Eye (tissue), 1 donor: Measurements from ENCODE around the gene BLTP2.
A peak's percentile ranks its signal among the peaks of the same experiment; 100 is the strongest.
"Not testable (repeated sequence)": the region's sequence is repeated elsewhere in the genome, so short reads cannot be mapped to it uniquely, and the experiment has no call there.

Experiments
- DNase-seq: peaks from one replicate; pipeline ENCODE4 v3.0.0-alpha.2; 2015

Gene BLTP2

DNA sequence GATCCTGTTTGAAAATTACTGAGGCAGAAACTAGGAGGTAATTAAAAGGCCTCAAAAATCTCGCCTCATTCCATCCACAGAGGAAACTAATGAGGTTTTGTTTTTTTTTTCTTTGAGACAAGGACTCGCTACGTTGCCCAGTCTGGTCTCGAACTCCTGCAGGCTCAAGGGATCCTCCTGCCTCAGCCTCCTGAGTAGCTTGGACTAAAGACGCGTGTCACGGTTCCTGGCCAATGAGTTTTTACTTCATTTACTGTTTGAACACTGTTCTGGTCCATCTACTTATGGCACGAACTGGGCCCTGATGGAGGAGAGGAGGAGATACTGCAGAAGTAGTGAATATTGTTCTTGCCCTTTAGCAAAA lies 600 bp upstream of the BLTP2 start:
- DNase-seq = no peak

DNA sequence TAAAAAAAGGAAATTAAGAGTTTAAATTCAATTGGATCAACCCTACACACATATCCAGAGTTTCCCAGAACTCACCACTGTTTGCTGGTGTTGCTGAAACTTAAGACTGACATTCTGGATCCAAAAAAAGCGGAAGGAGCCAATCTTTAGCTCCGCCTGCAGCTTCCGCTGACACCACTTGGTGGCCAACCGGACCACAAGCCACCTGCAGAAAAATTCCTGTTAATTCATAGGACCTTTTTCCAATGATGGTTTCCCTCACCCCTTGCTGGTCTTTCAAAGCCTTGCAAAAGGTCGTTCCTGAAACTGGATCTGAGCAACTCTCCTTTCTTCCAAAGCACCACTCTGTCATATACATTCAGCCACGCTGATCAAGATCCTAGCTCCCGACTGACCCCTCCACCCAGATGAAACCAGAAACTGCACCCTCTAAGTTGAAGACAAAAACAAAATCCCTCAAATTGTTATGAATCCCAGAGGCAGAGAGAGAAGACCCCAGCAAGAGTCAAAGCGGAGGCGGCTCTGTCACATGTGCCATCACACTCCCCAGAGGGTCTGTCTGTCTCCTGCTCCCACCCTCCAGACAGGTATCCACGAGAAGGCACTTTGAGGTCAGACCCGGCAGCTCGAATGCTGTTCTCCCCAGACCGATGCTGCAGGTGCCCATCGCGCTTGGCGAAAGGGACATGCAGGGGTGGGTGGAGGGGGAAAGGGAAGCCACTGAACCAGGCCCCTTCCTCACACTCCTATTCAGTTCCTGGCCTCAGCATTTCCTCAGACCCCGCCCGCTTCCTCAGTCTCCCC lies 773 bp downstream of the BLTP2 start:
- peak; percentile 51 for DNase-seq

DNA sequence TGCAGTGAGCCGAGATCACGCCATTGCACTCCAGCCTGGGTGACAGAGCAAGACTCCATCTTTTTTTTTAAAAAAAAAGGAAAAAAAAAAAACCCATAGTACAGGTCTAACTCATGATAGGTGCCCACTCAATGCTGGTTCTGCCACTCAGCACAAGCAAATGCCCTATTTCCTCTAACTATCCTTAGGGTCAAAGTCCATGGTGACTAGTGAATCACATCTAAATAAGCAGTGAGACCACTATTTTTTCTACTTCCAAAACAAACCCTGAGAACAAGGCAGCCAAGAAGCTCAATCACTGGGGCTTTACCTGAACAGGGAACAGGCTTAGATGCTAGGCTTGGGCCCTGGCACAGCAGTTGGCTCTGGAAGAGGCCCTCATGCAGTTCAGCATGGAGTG lies 3.4 kb downstream of the BLTP2 start:
- no peak for DNase-seq

DNA sequence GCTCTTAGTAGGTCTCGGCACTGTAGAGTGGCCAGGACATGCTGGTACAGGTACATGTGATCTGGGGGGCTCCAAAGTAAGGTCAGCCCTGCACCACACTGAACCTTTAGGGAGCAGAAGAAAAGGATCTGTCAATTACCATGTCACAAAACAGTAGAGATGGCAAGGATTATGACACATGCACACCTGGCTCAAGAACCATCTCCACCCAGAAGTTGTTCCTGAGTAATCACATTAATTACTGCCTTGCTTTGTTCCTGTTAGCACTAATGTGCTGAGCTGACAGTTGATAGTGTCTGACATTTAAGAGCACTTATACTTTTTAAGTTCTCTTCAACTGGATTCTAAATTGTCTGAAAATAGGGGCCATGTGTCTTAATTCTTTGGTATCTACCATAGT lies 9.5 kb downstream of the BLTP2 start:
- no peak for DNase-seq

DNA sequence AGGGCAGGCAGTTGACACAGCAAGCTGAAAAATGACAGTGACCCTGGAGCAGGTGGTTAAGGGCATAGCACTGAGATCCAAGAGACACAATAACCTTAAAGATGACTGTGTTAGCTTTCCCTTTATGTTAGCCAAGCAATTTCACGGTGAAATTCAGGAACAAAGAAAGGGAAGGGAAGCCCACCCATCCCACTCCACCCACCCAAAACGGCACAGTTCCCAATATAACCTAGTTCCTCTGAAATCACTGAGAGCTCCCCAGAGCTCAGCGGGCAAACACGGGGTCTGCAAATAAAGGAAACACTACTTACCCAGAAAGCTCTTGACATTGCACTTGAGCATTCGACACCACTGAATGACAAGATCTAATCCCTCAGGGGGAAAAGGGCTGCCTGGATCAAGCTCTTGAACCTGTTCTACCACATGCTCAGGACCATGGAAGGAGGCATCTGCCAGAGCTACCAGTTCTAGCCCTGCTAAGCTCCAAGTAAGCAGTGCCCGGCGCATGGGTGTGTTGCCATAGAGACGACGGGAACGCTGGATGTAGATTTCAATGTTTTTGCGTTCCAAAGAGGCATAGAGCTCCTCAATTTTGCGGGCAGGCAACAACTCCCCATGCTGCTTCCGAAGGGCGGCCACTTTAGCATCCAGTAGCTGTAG lies 10.6 kb downstream of the BLTP2 start:
- DNase-seq = no peak

DNA sequence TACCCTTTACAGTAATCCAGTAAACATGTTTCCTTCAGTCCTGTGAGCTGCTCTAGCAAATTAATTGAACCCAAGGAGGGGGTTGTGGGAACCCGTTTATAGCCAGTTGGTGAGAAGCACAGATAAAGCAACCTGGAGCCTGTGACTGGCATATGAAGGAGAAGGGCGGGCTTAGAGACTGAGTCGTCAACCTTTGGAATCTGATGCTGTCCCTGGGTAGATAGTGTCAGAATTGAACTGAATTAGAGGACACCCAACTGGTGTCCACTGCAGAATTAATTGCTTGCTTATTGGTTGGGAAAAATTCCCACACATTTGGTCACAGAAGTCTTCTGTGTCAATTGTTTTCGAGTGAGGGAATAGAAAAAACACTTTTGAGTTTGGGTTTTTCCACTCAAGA lies 18.1 kb downstream of the BLTP2 start:
- no peak for DNase-seq

DNA sequence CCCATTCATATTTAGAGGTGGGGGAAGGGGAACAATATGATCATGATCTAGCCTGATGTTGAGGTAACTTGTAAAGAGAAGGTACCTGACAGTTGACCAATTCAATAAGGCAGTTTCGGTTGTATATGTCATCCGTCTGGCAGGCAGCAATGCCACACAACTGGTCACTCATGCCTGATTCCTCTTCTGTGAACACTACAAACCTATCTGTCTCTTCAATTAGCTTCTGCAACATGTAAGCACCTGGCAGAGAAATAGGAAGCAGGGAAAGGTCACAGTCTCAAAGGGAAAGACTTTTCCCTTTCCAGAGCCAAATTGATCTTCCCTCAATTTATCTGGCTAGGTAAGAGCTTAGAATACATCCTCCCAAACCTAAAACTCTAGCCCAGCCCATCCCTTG lies 20.8 kb downstream of the BLTP2 start:
- no peak for DNase-seq

DNA sequence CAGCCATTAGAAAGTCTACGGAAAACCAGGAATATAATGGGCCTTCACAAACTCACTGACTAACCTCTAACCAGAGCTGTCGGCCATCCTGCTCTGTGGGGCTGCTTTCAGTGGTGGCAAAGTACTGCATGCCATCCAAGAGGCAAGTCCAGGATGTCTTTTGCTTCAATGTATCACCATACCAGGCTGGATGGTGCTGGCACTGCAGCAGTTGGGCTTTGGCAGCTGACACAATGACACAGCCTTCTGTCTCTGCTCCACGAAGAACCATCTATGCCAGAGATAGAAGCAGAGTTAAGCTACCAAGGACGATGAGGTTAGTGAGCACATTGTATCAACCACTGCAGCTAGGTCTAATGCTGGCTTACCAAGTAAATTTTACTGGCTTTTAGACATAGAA lies 21.3 kb downstream of the BLTP2 start:
- DNase-seq = no peak

DNA sequence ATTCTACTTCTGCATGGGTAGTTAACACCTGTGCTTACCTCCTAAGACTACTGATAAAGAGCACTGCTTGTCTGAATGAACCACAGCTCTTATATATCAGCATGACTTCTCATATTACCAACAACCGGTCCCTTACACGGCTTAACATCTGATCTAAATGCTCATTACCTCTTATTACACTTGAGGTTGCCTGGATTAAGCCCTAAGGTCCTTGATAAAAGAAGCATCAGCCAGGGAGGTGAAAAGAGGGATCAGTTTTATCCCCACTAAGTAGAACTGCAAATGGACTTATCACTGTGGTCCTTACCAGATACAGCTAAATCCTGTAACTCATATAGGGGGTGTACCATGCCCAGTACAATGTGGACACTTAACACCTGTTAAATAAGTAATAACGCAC lies 22.8 kb downstream of the BLTP2 start:
- DNase-seq = no peak

DNA sequence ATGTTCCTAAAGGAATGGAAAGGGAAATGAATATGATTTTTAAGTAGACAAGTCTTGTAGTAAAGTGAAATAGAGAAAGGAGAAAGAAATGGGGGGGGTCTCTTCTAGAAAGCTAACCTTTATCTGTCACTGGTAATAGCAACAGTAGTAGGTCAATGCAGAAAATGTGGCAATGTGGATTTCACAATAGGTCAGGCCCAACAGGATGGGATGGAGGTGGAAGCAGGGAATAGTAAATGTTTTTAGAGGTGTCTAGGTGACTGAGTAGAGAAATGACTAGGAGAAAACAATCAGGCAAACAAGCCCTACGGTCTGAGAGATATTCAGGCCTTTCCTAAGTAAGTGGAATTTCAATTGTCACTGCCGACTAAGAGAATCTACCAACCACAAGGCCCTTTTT lies 24.9 kb downstream of the BLTP2 start:
- DNase-seq = no peak

DNA sequence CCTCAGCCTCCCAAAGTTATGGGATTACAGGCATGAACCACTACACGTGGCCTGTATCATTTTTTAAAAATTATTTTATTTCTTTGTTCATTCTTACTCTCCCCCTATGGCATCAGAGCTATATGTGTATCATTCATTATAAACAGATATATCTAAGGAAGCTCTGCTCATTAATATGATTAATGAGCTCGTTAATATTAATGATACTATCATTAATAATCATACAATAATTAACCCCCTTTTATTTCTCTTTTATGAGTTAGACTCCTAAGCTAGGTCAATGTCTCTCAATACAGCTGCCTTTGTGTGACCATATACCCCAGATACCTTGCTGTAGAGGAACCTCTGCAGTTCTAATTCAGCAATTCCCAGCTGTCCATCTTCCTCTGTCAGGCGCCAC lies 26.5 kb downstream of the BLTP2 start:
- DNase-seq = no peak

DNA sequence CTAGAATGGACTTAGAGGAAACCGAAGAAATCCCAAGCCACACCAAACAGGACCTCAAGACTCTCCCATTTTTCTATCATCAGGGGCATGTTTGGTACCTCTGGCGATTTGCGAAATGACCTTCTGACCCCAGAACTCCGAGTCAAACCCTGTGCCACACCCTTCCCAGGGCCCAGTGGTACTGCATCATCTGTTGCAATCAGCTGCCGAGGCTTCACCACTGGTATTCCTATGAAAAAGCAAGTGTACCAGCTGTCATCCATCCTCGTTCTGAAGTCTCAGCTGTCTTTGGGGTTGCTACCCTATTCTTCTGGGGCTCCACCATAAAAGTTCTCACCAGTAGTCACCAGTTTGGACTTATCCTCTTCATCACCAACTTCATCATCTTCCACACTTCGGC lies 28.7 kb downstream of the BLTP2 start:
- DNase-seq = no peak

DNA sequence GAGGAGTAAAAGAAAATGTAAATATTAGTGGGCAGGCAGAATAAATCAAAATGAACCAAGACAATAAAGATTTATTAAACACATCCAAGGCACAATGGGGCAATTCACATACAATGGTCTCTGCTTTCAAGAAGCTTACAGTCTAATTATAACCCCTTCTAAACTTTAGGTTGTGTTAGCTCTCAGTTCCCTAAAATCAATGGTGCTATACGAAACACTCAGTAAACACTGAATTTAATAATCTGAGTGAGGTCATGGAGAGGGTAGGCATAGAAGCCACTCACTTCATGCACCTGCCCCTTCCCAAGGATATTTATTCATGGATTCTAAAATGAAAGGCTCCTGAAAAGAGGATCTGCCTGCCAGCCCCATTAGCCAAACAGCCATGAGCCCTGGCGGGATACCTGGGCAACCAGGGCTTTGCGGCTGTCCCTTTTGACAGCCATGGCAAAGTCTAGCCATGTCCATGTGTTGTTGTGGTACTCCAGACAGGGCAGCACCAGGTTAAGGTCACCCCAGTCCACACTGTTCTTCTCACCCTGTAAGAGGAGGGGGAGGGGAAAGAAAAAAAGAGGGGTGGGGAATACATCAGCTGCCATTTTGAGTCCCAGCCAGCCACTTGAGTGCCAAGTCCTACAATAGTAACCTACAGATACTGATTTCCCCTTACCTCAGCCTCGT lies 29.6 kb downstream of the BLTP2 start:
- DNase-seq = no peak

DNA sequence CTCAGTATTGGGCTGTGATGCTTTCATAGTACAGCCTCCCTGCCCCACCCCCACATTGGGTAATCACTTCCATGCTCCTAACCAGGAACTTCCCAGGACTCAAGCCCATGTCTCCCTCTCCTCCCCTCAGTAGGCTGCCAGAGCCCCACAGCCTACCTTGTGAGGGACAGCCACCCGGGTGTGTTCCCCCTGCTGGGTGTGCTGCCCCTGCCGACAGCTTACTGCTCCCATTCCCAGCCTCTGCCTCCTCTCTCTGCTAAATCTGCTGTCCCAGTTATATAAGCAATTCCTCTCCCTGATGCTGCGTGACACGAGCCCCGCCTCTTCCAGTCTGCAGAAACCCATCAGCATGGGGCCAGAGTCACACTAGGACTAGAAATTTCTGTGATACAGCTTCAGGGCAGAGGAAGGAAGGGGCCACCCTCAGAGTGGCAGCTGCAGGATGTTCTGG lies 31.0 kb downstream of the BLTP2 start, which contains the start of gene RSKR:
Gene RSKR, minus strand, starts transcription at position 255 of the 451 bp plus-strand sequence. Its CDS starts 24 bp downstream, at position 231.
- DNase-seq = no peak

DNA sequence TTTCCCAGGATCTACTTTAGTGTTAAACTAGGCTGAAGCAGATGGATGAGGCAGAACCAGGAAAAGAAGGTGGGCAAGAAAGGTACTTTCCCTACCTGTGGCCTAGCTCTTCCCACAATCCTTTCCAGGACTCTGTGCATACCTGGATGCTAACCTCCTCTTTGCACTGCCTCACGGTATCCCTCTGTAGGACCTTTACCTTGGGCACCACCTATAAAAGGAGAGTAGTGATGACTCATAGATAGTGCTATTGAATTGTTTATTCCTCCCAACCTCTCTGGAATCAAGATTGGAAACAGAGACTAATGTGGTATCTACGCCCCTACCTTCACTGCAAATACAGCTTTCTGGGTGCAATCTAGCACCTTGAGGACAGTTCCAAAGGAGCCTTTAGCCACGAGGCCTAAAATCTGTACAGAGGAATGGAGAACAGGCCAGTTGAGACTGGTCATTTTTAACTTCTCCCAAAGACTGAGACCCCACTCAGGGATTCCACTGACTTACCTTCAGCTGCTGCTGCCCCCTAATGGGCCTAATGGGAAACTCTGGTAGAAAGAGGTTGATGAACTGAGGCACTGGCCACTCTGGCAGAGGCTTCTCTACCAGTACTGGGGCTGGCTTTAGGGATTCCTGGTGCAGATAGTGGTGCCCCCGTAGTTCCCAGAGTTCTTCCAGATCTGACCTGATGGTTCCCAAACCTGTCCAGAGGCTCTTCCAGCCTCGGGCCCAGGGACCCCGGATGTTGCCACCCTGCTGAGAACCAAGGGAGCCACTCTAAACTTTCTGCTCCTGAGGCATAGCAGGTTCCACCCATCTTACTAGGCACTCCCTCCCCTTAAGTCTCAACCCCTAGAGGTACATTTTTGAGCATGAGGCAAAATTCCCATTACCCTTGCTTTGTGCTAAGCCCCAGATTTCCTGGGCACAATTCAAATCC lies 31.8 kb downstream of the BLTP2 start:
- DNase-seq = peak; percentile 75

DNA sequence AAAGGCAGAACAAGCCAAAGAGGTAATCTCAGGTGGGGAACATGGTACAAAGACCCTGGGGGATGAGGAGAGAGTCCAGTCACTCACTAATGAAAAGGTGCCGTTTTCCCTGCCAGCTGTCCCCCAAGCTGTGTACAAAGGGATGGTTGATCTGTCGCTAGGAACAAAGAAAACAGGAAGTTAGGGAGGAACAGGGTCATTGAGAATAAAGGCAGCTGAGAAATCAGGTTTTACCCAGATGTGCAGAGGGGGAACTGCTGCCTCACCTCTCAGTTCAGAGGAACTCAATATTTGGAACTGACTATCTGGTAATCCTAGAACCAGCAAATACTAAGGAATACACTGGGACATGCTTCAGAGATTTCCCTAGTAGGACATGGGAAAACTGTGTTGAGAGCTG lies 32.4 kb downstream of the BLTP2 start:
- no peak for DNase-seq

DNA sequence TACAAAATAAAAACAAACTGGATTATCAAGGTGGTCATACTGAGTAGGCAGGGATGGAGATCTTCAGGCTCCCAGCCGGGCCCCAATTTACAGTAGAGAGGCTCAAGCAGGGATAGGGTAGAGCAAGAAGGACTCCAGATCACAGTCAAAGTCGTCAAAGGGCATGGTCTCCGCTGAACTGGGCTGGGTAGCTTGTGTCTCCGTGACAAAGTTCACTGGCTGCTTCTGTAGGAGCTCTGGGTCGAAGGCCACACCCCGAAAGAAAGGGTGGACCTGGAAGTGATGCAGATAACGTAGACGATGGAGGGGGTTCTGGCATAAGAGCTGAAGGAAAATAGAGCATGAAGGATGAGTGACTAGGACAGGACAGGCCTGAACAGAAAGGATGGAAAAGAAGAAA lies 34.6 kb downstream of the BLTP2 start:
- no peak for DNase-seq

DNA sequence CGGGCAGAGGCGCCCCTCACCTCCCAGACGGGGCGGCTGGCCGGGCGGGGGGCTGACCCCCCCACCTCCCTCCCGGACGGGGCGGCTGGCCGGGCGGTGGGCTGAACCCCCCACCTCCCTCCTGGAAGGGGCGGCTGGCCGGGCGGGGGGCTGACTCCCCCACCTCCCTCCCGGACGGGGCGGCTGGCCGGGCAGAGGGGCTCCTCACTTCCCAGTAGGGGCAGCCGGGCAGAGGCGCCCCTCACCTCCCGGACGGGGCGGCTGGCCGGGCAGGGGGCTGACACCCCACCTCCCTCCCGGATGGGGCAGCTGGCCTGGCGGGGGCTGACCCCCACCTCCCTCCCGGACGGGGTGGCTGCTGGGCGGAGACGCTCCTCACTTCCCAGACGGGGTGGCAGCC lies 40.9 kb downstream of the BLTP2 start:
- not testable (repeated sequence) for DNase-seq

DNA sequence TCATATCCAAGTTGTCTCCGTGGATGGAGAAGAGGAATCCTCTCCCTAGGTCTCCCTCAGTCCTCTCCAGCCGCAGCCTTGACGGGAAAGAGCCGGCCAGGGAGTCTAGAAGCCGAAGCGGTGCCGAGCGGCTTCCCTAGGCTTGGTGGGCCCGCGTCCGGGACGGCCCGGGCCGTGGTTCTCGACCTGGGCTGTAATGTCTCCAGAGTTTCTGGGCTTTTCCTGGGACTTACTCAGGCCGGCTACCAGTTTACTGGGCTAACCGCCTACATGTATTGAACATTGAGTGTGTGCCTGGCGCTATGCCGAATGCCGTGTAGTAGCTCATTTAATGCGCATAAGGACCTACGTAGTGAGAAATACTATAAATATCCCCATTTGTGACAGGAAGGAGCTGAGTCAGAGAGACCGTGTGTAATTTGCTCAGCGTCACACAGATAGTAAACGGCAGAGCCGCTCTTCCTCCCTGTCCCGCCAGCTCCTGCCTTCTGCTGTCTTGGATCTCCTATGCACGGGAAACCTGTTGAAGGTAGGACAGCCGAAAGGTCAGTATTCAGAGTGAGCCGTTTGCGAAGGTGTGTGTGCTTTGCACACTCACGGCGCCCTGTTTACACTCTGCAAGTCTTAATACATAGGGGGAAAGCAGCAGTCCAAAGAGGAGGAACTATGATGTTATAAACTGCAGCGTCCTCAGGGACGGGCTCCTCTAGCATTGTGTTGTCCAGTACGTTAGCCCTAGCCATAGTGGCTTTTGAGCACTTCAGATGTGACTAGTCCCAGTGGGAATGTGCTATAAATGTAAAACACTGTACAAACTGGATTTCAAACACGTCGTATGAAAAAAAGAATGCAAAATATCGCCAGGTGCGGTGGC lies 45.4 kb downstream of the BLTP2 start:
- DNase-seq = no peak

DNA sequence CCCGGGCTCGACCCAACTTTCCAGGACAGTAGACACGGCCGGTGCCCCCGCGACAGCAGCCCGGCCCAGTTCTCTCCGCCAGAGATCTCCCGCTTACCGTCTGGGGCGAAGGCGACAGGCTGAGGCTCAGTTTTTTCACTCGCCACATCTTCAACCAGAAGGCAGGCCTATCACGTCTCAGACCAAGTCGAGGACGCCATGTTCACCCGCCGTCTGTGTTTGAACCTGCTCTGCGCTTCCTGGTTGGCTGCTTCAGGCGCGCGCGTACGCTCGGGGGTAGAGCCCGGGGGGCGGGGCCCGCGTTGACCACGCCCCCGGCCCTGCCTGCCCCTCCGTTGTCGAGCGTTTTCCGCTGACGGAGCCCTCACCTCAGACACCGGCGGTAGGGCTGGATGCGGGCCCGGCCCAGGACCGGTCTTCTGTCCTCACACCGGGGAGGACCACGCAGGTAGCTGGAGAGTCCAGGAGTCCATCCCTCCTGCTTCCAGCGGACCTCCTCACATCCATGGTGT lies 46.1 kb downstream of the BLTP2 start, which contains the start of gene SPAG5:
Gene SPAG5, minus strand, starts transcription at position 227 of the 512 bp plus-strand sequence. Its CDS starts 79 bp downstream, at position 148.
- peak; percentile 97 for DNase-seq

DNA sequence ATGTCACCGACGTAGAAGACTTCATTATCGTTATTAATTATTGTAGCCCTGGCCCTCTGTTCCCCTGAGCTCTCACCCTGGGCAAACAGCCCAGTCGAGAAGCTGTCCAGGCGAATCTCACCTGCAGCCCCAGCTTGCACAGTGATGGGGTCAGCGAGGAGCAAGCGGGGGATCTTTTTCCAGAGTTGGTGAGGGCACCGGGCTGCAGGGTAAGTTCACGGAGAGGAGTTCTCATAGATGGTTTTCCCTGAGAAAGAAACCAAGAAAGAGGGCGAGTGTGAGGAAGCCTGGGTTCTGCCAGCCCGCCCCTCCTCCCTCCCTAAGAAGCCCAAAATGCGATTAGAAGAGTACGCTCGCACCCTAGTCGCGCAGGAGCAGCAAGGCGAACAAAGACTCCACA lies 46.6 kb downstream of the BLTP2 start:
- DNase-seq = no peak
